ENCODE measurements around the gene TIGD1. TPM values are rescaled to one million over a fixed set of nuclear protein-coding genes. Genes with fewer than 3 reads are reported as not detected.

The TIGD1 gene
- total RNA-seq, 2 donors from 2014 or later = 3.0 to 4.4 TPM

GRCh38 chr2:232541195-232541960 lies 9.0 kb downstream of the TIGD1 start:
- intact Hi-C loops (cut with DNase I) = no loop called here
- H3K36me3 ChIP-seq = no peaks in the 10 kb centered on the region
- no peak for DNase-seq
- H3K27ac ChIP-seq = no peak overlapping the region
- no peaks in the 10 kb centered on the region for H3K27me3 ChIP-seq
- no peak for TF ChIP-seq CTCF (IDR thresholded peaks at IDR 0.05)
- no peak overlapping the region for H3K9ac ChIP-seq (ENCODE audit: low read depth in 2 of 2, low read length in 2 of 2)
- H3K4me1 ChIP-seq = no peaks in the 10 kb centered on the region
- H3K9me3 ChIP-seq = no peaks in the 10 kb centered on the region
- H3K4me3 ChIP-seq = no peak overlapping the region

- no peak for DNase-seq
- intact Hi-C loops (cut with DNase I) = no loop called here
Measured at GRCh38 chr2:232540441-232541041, 9.8 kb downstream of the TIGD1 start.

GRCh38 chr2:232539298-232540231 lies 10.8 kb downstream of the TIGD1 start, which contains the start of gene CHRNG:
TSS of gene CHRNG (plus strand) at chr2:232539692. CDS start at chr2:232539748, 56 bp downstream.
- Histone ChIP-seq H3K27ac (no peak within 1 kb of the TSS), H3K36me3 (no peaks in the 10 kb centered on the region), H3K4me1 (no peaks in the 10 kb centered on the region), H3K27me3 (no peaks in the 10 kb centered on the region), H3K9me3 (no peaks in the 10 kb centered on the region), H3K4me3 (no peak within 1 kb of the TSS), H3K9ac (ENCODE audit: low read depth in 2 of 2, low read length in 2 of 2) (no peak within 1 kb of the TSS)
- DNase-seq = no peak
- intact Hi-C loops (cut with DNase I) = no loop called here
- no peak for TF ChIP-seq CTCF (IDR thresholded peaks at IDR 0.05)

More at GRCh38 chr2:232540441-232541041, 9.8 kb downstream of the TIGD1 start:
- no peak for TF ChIP-seq CTCF (IDR thresholded peaks at IDR 0.05)
- H3K4me3 ChIP-seq = no peak overlapping the region
- no peaks in the 10 kb centered on the region for H3K36me3 ChIP-seq
- H3K9me3 ChIP-seq = no peaks in the 10 kb centered on the region
- H3K9ac ChIP-seq (ENCODE audit: low read depth in 2 of 2, low read length in 2 of 2) = no peak overlapping the region
- H3K27ac ChIP-seq = no peak overlapping the region
- no peaks in the 10 kb centered on the region for H3K27me3 ChIP-seq
- no peaks in the 10 kb centered on the region for H3K4me1 ChIP-seq

- H3K27me3 ChIP-seq = no peaks in the 10 kb centered on the region
- intact Hi-C loops (cut with DNase I) = no loop called here
Measured at GRCh38 chr2:232538671-232539070, 11.7 kb downstream of the TIGD1 start.

More at GRCh38 chr2:232538671-232539070, 11.7 kb downstream of the TIGD1 start:
- Histone ChIP-seq H3K36me3 (no peaks in the 10 kb centered on the region), H3K9ac (ENCODE audit: low read depth in 2 of 2, low read length in 2 of 2) (no peak overlapping the region), H3K4me3 (no peak overlapping the region), H3K27ac (no peak overlapping the region), H3K9me3 (no peaks in the 10 kb centered on the region), H3K4me1 (no peaks in the 10 kb centered on the region)
- no peak for TF ChIP-seq CTCF (IDR thresholded peaks at IDR 0.05)
- no peak for DNase-seq

Data from colonic mucosa (tissue), 4 donors.